NCI-H2171 (cell line): Measurements from ENCODE around the gene SLC38A10.
A peak's percentile ranks its signal among the peaks of the same experiment; 100 is the strongest.

Source experiments
- DNase-seq: peaks from one replicate; lab custom pipeline; 2025; lab: John Stamatoyannopoulos, UW

Gene SLC38A10

DNA sequence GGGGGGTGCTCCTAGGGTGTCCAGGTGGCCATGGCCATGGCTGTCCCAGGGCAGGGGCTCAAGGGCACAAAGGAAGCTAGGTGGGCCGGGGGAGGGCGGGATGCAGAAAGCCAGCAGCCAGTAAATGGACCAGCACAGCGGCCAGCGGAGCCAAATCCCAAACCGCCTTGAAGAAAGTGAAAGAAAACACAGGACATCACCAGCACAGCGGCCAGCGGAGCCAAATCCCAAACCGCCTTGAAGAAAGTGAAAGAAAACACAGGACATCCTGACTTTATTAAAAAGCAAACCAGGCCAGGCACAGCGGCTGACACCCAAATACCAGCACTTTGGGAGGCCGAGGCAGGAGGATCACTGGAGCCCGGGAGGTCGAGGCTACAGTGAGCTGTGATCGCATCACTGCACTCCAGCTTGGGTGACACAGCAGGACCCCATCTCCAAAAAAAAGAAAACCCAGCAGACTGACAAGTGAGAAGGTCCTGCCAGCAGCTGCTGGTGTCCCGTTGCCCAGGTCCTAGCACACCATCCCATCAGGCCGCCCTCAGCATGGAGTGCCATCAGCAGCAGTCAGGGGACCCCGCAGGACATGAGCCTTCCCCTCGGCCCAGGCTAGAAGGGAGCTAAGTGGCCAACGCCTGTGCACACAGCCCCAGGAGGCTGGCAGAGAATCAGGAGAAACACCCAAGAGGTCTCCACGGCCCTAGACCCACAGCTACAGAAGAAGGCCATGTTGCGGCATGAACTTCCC is 17.0 kb downstream of the SLC38A10 start:
- DNase-seq: no peak

- no peak for DNase-seq
These were observed 17.7 kb downstream of the SLC38A10 start for GRCh38 chr17:81277421-81277820.

DNA sequence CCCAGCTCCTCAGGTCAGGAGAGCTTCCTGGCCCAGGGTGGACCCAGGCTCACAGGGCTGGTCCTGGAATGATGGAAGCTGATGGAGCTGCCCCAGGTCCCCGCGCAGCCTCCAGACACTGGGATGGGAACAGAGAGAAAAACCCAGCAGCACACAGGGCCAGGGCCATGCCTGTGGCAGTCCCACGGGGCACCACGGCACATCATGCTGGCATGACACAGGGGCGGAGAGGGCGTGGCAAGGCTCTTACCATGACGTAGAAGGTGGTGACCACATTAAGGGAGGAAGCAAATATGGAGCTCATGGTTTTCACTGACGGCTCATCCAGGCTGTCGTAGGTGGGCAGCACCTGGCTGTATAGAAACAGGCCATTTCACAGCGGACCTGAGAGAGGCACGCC is 18.3 kb downstream of the SLC38A10 start:
- no peak for DNase-seq

- no peak for DNase-seq
These were observed 20.6 kb downstream of the SLC38A10 start for GRCh38 chr17:81274471-81274855.

DNA sequence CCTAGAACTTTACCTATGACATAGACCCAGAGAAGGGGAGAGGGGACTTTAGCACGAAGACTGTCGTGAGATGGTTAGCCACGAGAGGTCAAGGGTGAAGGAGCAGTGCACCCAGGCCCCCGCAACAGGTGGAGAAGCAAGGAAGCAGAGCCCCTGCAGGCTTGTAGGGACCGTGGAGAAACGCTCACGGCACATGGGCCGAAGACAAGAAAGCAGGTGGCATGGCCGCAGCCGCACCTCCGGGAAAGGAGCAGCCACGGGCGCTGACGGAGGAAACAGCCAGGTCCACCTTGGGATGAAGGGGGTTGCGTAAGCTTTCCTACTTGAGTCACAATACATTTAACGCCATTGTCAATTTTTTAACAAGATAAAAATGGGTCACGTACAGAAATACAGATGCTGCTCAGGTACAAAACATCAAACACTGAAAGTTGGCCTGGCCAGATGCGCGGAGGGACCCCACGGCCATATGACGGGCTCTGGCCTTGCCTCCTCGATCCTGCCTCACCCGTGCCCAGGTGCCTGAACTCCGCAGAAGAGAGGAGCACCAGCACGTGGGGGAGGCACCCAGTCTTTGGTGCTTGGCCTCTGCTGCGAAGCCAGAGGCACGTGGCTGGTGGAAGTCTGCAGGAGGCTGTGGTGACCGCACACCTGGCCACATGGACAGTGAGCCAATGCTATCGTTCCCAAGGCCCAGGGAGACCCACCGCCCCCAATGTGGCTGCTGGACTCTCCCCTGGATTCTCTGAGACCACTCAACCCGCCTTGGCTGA is 21.2 kb downstream of the SLC38A10 start:
- no peak for DNase-seq

- no peak for DNase-seq
These were observed 22.5 kb downstream of the SLC38A10 start for GRCh38 chr17:81272616-81273015.

- DNase-seq: peak; percentile 72
These were observed 23.9 kb downstream of the SLC38A10 start for GRCh38 chr17:81271226-81271625.

DNA sequence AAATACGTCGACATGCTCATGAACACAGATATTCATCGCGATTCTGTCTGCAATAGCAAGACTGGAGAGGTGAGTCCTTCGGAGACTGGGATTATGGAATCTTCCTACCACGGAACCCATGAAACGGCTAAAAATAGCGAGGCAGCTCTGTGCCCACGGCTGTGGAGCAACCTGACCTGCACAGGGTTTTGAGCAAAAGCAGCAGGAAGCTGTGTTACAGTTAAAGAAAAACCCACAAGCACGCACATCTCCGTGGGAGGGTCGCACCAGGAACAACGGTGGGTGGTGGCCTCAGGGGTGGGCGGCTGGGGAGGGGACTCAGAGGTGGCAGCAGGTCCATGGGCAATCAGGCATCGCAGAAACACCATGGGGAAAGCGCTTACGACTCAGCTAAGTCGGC is 24.8 kb downstream of the SLC38A10 start:
- DNase-seq: no peak

DNA sequence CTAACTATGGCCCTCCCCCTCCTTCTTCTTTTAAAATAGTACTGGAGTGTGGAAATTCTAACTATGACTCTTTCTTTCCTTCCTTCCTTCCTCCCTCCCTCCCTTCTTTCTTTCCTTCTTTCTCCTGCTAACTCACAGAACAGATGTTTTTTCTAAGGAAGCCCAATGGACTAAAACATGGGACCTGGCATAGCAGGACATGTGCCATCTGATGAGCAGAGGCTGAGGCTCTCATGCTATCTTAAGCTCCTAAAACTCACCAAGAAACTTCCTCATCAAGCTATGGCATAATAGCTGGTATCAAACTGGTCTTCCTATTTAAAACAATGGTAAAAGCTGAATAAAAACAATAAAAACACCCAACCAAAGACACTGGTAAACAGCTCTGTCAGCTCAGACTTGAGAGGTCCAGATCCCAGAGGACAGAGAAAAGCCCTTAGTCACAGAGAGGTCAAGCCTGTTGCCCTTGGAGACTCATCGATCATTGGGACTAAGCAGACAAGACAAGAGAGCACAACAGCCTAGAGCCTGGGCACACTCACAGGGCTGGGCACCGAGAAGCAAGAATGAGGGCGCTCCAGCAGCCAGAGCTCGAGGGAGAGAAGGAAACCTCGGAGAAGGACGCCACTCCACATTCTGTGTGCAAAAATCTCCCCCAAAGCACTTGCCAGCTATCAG is 27.6 kb downstream of the SLC38A10 start:
- DNase-seq: no peak

DNA sequence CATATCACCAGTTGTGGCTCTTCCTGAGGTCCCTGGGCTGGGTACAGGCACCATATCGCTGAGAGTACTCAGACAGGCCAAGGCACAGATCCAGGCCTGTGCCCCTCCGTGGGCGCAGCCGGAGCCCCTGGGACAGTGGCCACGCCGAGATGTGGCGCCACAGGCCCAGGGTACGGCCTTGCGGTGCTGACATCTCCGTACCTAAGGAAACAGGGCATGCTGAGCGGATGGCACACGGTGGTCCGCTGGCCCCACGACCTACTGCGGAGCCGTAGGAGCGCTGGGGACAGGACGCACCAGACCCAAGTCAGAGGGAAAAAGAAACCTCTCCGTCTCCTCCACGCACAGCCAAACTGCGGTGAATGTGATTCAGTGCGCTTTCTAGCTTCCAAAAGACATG is 29.5 kb downstream of the SLC38A10 start:
- DNase-seq: no peak

DNA sequence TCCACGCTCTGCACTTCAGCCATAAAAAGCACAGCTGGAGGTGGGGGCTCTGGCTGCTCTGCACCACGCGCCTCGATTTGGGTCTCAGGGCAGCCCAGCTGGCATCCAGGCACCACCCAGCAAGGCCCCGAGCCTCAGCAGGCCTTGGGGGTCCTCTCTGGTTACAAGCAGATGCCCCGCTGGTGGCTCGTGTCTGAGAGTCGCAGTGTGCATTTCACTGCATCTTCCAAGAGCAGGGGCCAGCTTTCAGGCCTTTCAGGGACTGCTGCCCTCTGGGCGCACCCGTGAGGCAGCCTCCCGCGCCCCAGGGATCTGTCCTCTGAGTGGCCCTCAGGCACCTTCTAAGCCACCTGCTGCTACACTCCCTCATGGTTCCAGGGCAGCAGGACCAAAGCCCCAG is 30.5 kb downstream of the SLC38A10 start:
- no peak for DNase-seq

GRCh38 chr17:81263371-81264181 is 31.5 kb downstream of the SLC38A10 start:
- no peak for DNase-seq

- DNase-seq: no peak
These were observed 33.3 kb downstream of the SLC38A10 start for GRCh38 chr17:81261582-81262336.

- DNase-seq: no peak
These were observed 34.0 kb downstream of the SLC38A10 start for GRCh38 chr17:81261096-81261495.

DNA sequence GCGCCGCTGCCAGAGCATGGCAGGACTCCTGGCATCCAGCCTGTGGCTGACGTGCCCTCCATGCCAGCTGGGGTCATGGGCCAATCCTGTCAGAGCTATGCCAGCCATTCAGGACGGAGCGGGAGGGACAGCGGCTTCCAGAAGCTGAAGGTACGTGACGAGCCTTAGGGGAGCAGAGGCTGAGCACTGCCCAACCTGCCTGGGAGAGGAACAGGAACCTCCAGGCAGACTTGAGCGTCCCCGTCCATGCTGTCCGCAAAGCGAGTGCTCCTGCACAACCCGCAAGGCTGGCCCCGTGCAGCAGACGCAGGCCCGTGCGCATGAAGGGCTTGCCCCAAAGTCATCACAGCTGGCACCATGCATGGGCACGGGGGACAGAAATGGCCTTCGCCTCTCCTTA is 34.5 kb downstream of the SLC38A10 start:
- DNase-seq: no peak

DNA sequence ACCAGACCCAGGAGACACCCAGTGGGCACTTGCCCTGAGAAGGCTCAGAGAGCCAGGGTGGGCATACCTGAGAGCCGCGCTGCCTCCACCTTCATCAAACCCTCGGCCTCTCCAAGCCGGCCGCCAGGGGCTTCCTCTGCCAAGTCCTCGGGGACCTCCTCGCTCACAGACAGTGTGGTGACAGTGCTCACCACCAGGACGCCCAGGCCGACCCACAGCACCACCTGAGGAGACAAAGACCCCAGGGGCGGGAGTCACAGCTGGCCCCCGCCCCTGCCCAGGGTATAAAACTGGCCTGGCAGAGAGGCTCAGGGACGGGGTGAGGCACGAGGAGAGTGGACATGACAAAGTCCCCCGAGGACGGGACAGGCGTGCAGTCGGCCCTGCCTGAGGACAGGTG is 34.9 kb downstream of the SLC38A10 start:
- DNase-seq: no peak

DNA sequence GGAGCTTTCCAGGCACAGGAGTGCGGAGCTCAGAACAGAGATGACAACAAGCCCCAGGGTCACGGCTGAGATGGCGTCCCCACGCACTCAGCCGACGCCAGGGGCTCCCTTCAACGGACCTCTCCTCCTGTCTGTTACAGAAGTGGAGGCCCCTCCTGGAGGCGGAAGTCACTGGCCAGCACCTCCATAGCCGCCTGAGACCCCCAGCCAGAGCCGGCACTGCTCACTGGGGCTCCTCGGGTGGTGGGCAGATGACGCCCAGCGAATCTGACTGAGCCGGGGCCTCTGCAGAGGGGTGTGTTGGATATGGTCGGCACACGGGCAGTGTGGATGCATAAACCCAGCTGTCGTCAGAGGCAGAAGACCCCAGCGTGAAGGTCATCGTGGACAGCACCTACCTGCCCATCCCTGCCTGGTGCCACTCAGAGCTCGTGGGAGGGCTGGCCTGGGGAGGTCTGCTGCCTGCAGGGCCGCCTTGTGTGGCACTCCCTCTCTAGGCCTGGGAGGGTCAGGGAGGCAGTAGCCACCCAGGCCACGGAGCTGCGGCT is 36.0 kb downstream of the SLC38A10 start:
- no peak for DNase-seq

DNA sequence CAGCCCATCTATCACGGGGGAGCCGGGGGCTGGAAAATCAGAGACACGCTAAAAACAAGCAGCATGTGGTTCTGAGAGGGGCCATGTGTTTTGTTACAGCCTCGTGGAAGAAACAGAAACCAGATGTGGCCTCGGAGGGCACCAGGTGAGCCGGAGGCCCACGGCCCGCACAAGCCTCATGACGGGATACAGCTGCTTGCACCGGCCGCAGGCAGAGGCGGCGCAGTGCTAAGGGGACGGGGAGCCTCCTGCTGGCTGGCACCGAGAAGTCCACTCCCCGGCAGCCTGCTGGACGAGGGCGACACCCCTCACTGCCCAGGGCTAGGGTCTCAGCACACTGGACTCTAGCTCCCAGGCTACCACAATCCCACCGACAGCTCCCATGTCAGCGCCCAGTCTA is 36.8 kb downstream of the SLC38A10 start:
- no peak for DNase-seq

GRCh38 chr17:81257533-81257932 is 37.6 kb downstream of the SLC38A10 start:
- DNase-seq: no peak

GRCh38 chr17:81256616-81257015 is 38.5 kb downstream of the SLC38A10 start:
- no peak for DNase-seq
